Coronary artery (tissue), 2 donors: ENCODE results near the gene DCX.

ENCODE experiments used
- DNase-seq: peaks from one replicate; pipeline ENCODE4 v3.0.0-alpha.2; 2017; ENCODE audit warnings: low spot score
- H3K27ac ChIP-seq, 2 donors: fragments of 200-600 bp; sonication (generic); one replicate each; pipeline ENCODE4 v1.5.1; 2016 to 2019
- H3K4me3 ChIP-seq: fragments of 200-600 bp; sonication (generic); 2 replicates; pipeline ENCODE4 v1.5.1; 2016; ENCODE audit warnings: mild to moderate bottlenecking, moderate library complexity
- TF ChIP-seq, protein P1 (sequence below): fragments of 200-600 bp; sonication (generic); IDR thresholded peaks from one replicate; pipeline ENCODE4 v1.5.1; 2019; ENCODE audit warnings: antibody characterized with exemption

Gene DCX

GRCh38 chrX:111284631-111285293 lies 127.2 kb downstream of the DCX start:
- H3K4me3 ChIP-seq: no peak overlapping the region
- TF ChIP-seq, protein P1, sequence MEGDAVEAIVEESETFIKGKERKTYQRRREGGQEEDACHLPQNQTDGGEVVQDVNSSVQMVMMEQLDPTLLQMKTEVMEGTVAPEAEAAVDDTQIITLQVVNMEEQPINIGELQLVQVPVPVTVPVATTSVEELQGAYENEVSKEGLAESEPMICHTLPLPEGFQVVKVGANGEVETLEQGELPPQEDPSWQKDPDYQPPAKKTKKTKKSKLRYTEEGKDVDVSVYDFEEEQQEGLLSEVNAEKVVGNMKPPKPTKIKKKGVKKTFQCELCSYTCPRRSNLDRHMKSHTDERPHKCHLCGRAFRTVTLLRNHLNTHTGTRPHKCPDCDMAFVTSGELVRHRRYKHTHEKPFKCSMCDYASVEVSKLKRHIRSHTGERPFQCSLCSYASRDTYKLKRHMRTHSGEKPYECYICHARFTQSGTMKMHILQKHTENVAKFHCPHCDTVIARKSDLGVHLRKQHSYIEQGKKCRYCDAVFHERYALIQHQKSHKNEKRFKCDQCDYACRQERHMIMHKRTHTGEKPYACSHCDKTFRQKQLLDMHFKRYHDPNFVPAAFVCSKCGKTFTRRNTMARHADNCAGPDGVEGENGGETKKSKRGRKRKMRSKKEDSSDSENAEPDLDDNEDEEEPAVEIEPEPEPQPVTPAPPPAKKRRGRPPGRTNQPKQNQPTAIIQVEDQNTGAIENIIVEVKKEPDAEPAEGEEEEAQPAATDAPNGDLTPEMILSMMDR: no peak
- H3K27ac ChIP-seq: no peak overlapping the region
- DNase-seq: no peak

GRCh38 chrX:111283446-111283845 lies 128.5 kb downstream of the DCX start:
- no peak overlapping the region for H3K27ac ChIP-seq
- no peak overlapping the region for H3K4me3 ChIP-seq
- TF ChIP-seq, protein P1: no peak
- no peak for DNase-seq

- Histone ChIP-seq H3K4me3 (no peak overlapping the region), H3K27ac (no peak overlapping the region)
- TF ChIP-seq, protein P1: no peak
- no peak for DNase-seq
Measured at GRCh38 chrX:111282991-111283390, 129.0 kb downstream of the DCX start.

- Histone ChIP-seq H3K4me3 (no peak overlapping the region), H3K27ac (no peak overlapping the region)
- TF ChIP-seq, protein P1: no peak
- DNase-seq: no peak
Measured at GRCh38 chrX:111282139-111282538, 129.9 kb downstream of the DCX start.

DNA sequence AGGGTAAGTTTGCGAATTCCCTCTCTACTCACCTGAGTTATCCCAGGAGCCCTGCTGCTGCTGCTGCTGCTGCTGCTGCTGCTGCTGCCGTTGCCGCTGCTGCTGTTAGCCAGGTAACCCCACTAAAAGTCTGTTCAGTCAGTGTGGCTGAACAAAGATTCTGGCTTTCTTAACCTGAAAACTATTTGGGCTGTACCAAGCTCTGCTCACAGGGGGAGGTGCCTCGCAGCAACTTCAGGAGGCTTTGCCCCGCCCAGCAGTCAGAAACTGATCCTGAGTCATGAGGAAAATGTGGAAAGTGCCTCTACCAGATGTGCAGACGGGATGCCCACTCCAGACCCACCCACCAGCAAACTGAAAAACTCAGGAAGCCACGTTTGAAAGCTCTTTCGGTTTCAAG lies 141.7 kb downstream of the DCX start, which contains the start of gene CAPN6:
Gene CAPN6 (minus strand): TSS at position 145 of the 400 bp plus-strand sequence. CDS start 6,547 bp downstream, outside the sequence.
- H3K4me3 ChIP-seq: no peak within 1 kb of the TSS
- no peak within 1 kb of the TSS for H3K27ac ChIP-seq
- no peak for DNase-seq
- TF ChIP-seq, protein P1: no peak

DNA sequence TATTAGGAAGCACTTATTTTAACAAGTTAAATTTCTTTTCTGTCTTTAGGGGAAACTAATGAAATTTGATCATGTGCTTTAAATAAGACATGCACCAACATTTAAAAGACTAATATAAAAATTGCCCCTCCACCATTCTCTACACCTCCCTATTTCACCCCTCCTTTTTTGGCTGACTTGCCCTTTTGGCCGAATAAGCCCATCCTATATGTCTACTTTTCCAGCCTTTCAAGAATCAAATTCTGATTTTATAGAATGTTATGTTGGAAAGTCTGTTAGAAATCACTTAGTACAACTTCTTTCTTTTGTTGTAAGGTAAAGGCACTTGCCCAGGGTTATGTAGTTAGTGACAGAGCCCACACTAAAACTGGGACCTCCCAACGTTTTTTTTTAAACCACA lies 143.5 kb downstream of the DCX start:
- DNase-seq: no peak
- TF ChIP-seq, protein P1: no peak
- no peak overlapping the region for H3K4me3 ChIP-seq
- H3K27ac ChIP-seq: no peak overlapping the region

- no peak for DNase-seq
- TF ChIP-seq, protein P1: no peak
- Histone ChIP-seq H3K4me3 (no peak overlapping the region), H3K27ac (no peak overlapping the region)
Measured at GRCh38 chrX:111265486-111265885, 146.5 kb downstream of the DCX start.
